ENCODE results near the gene CCDC157.
"Not testable (repeated sequence)": the region's sequence is repeated elsewhere in the genome, so short reads cannot be mapped to it uniquely, and the experiment has no call there.

CCDC157 gene

DNA sequence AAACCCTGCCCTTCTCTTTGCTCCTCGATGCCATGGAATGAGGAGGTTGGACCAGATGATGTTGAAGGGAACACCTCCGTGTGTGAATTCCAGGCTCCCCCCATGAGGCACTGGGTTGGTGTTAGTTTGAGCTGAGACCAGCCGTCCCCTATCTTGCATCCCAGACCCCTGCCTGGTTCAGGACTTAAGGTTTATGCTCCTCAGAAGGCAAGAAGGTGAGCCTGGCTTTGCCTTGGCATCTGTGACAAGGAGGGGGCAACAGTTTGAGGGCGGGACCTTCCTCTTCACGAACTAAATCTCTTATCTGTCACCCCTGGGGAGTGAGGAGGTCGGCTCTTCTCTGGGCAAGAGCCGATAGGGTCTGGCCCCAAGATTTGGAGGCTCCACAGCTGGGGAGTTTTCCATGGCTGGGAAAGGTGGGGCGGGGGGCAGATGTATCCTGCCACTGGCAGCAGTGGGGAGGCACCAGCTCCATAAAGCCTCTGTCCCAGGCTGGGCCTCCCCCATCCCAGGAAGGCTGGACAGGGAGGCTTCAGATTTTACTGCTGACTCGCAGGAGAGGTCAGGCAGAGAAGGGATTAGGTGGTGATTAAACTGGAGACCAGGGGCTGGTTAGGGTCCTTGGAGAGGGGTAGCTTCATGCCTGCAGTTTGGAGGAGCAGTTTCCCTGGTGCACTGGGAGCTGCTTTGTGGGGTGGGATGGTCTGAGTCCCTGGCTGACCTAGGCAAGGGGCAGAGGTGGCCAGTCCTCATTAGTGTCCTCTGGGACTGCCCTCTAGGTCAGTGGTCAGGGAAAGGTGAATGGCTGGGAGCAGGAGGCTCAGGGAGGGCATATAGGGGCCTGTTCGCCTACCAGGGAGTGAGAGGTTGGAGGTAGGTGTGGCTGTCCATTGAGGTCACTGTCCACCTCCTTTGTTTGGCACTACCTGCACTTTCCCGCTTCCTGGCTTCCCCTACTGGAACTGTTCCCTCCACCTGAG lies 41.1 kb downstream of the CCDC157 start:
- H3K9ac ChIP-seq (ENCODE audit: insufficient read length): no peak overlapping the region
- TF ChIP-seq EZH2 (IDR thresholded peaks at IDR 0.05): no peak
- no peak for TF ChIP-seq FOXP2 (optimal IDR thresholded peaks at IDR 0.05; ENCODE audit: control extremely low read depth, extremely low read length, insufficient read depth)
- TF ChIP-seq POLR2AphosphoS5 (IDR thresholded peaks at IDR 0.05; ENCODE audit: borderline replicate concordance, low read depth, low read length): no peak
- H3K9me3 ChIP-seq (ENCODE audit: low read depth, low read length): no peaks in the 10 kb centered on the region
- no peak overlapping the region; the same call in 1 of the 2 replicates for H3K4me3 ChIP-seq
- DNase-seq (ENCODE audit: low read depth, low spot score): no peak
- no peak overlapping the region for H3K27ac ChIP-seq
- no peaks in the 10 kb centered on the region for H3K36me3 ChIP-seq (ENCODE audit: insufficient read depth, low read length)

DNA sequence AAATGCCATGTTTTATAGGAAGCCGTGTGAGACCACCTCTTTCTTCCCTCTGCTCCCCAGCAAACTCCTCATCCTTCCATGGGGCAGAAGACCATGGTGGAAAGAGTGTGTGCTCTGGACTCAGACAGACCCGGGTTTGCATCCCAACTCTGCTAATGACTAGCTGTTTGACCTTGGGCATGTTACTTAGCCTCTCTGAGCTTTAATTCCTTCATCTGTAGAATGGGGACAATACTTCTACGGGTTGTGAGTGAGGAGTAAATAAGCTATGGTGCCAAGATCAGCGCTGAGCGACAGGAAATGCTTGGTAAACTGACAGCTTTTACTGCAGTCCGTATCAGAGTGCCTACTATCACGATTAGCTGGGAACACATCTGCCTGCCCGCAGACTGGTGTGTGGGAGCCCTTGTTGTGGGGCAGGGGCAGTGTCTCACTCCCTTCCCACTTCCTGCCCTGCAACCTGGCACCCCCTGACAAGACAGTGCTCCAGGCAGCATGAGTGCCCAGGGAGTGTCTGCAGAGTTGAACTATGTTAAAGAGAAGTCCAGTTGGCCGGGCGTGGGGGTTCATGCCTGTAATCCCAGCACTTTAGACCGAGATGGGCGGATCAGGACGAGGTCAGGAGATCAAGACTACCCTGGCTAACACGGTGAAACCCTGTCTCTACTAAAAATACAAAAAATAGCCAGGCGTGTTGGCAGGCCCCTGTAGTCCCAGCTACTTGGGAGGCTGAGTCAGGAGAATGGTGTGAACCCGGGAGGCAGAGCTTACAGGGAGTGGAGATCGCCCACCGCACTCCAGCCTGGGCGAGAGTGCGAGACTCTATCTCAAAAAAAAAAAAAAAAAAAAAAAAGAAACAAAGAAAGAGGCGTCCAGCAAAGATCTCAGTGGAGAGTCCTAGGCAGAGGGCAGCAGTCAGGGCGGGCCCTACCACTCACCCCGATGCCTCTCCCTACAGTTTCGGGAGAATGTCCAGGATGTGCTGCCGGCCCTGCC lies 42.2 kb downstream of the CCDC157 start:
- H3K36me3 ChIP-seq (ENCODE audit: insufficient read depth, low read length): no peaks in the 10 kb centered on the region
- H3K4me3 ChIP-seq: no peak overlapping the region
- H3K9ac ChIP-seq (ENCODE audit: insufficient read length): no peak overlapping the region
- no peaks in the 10 kb centered on the region for H3K9me3 ChIP-seq (ENCODE audit: low read depth, low read length)
- H3K27ac ChIP-seq: no peak overlapping the region
- no peak for TF ChIP-seq POLR2AphosphoS5 (IDR thresholded peaks at IDR 0.05; ENCODE audit: borderline replicate concordance, low read depth, low read length)
- no peak for TF ChIP-seq FOXP2 (optimal IDR thresholded peaks at IDR 0.05; ENCODE audit: control extremely low read depth, extremely low read length, insufficient read depth)
- no peak for TF ChIP-seq EZH2 (IDR thresholded peaks at IDR 0.05)
- DNase-seq (ENCODE audit: low read depth, low spot score): no peak

DNA sequence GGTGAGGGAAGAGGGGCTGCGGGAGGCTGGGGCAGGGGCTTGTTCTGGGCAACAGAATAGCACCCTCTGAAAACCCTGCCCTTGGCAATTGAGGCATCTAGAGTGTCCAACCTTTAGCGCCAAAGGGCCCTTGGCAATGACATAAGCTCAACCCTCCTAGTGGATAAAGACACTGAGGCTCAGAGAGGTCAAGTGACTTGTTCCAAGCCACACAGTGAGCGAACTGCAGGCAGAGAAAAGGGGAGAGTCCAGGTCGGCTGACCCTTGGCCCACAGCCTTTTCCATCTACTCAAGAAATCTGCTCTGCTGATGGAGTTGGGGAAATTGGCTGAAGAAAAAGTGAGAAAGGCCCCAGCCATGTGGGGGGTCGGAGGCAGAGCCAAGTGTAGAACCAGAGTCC lies 42.9 kb downstream of the CCDC157 start:
- Histone ChIP-seq H3K4me3 (no peak overlapping the region), H3K27ac (no peak overlapping the region), H3K9me3 (ENCODE audit: low read depth, low read length) (no peaks in the 10 kb centered on the region), H3K36me3 (ENCODE audit: insufficient read depth, low read length) (no peaks in the 10 kb centered on the region), H3K9ac (ENCODE audit: insufficient read length) (no peak overlapping the region)
- no peak for DNase-seq (ENCODE audit: low read depth, low spot score)
- TF ChIP-seq POLR2AphosphoS5 (IDR thresholded peaks at IDR 0.05; ENCODE audit: borderline replicate concordance, low read depth, low read length): no peak
- TF ChIP-seq FOXP2 (optimal IDR thresholded peaks at IDR 0.05; ENCODE audit: control extremely low read depth, extremely low read length, insufficient read depth): no peak
- TF ChIP-seq EZH2 (IDR thresholded peaks at IDR 0.05): no peak

DNA sequence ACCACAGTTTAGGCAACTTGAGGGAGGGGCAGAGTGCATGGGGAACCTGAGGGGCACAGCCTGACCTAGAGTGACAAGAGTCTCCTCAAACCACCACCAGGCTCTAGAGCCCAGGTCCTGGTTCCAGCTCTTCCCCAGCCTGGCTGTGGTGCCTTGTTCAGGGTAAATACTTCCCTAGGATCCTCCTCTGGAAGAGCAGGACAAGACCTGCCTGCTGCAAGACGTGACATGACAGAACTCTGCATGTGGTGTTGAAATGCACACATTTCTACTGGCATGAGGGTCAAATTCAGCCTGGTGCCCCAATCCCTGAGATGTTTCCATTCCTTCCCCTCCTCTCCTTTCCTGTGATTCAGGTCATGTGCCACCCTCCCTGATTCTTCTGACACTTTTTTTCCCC lies 43.4 kb downstream of the CCDC157 start:
- no peak for DNase-seq (ENCODE audit: low read depth, low spot score)
- Histone ChIP-seq H3K36me3 (ENCODE audit: insufficient read depth, low read length) (no peaks in the 10 kb centered on the region), H3K27ac (no peak overlapping the region), H3K9me3 (ENCODE audit: low read depth, low read length) (no peaks in the 10 kb centered on the region), H3K9ac (ENCODE audit: insufficient read length) (no peak overlapping the region), H3K4me3 (no peak overlapping the region)
- TF ChIP-seq EZH2 (IDR thresholded peaks at IDR 0.05) (no peak), FOXP2 (optimal IDR thresholded peaks at IDR 0.05; ENCODE audit: control extremely low read depth, extremely low read length, insufficient read depth) (no peak), POLR2AphosphoS5 (IDR thresholded peaks at IDR 0.05; ENCODE audit: borderline replicate concordance, low read depth, low read length) (no peak)

DNA sequence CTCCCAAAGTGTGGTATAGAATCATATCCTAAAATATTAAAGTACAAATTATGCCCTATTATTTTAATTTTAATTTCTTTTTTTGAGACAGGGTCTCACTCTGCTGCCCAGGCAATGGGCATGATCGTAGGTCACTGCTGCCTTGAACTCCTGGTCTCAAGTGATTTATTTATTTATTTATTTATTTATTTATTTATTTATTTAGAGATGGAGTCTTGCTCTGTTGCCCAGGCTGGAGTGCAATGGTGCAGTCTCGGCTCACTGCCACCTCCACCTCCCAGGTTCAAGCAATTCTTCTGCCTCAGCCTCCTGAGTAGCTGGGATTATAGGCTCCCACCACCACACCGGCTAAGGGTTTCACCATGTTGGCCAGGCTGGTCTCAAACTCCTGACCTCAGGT lies 44.2 kb downstream of the CCDC157 start:
- not testable (repeated sequence) for H3K4me3 ChIP-seq; H3K36me3 ChIP-seq (ENCODE audit: insufficient read depth, low read length); DNase-seq (ENCODE audit: low read depth, low spot score); H3K27ac ChIP-seq; H3K9ac ChIP-seq (ENCODE audit: insufficient read length); H3K9me3 ChIP-seq (ENCODE audit: low read depth, low read length)

DNA sequence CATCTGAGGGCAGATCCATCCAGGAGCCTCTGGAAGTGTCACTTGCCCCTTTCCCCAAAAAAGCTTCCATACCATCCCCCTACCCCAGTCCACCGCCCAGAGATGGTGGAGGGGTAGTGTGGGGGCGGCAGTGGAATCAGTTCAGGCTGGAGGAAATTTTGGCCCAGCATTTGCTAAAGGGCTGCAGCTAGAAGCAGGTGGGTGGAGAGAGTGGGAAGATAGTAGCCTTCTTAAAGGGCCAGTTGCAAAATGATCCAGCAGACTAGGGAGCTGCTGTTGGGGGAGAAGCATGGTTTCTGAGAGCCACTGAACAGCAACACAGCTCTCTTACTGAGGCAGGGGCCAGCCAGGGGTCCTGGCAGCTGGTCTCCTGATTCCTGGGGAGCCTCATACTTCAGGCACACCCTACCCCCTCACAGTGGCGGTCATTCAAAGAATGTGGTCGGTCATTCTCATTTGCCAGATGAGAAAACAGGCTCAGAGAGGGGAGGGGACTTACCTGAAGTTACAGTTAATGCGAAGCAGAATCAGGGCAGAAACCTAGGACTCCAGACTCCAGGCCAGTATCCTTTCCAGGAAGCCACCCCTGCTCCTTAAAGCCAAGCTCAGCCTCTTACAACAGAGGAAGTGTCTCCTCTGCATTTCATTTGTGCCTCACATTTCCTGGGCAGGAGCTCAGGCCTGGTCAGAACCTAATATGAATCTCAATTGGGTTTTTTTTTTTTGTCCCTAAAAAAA lies 45.4 kb downstream of the CCDC157 start:
- H3K9ac ChIP-seq (ENCODE audit: insufficient read length): no peak overlapping the region
- H3K36me3 ChIP-seq (ENCODE audit: insufficient read depth, low read length): no peaks in the 10 kb centered on the region

DNA sequence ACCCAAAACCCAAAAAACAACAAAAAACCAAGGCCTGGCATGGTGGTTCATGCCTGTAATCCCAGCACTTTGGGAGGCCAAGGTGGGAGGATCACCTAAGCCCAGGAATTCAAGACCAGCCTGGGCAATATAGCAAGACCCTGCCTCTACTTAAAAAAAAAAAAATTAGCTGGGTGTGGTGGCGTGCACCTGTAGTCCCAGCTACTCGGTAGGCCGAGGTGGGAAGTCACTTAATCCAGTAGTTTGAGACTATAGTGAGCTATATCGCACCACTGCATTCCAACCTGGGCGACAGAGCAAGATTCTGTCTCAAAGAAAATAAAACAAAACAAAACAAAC lies 45.9 kb downstream of the CCDC157 start:
- not testable (repeated sequence) for H3K9ac ChIP-seq (ENCODE audit: insufficient read length); H3K27ac ChIP-seq; H3K4me3 ChIP-seq; DNase-seq (ENCODE audit: low read depth, low spot score); H3K9me3 ChIP-seq (ENCODE audit: low read depth, low read length); H3K36me3 ChIP-seq (ENCODE audit: insufficient read depth, low read length)

More for the DNA sequence above, 45.4 kb downstream of the CCDC157 start:
- Histone ChIP-seq H3K9me3 (ENCODE audit: low read depth, low read length) (no peaks in the 10 kb centered on the region), H3K27ac (no peak overlapping the region), H3K4me3 (no peak overlapping the region)
- no peak for DNase-seq (ENCODE audit: low read depth, low spot score)
- TF ChIP-seq FOXP2 (optimal IDR thresholded peaks at IDR 0.05; ENCODE audit: control extremely low read depth, extremely low read length, insufficient read depth) (no peak), POLR2AphosphoS5 (IDR thresholded peaks at IDR 0.05; ENCODE audit: borderline replicate concordance, low read depth, low read length) (no peak), EZH2 (IDR thresholded peaks at IDR 0.05) (no peak)

DNA sequence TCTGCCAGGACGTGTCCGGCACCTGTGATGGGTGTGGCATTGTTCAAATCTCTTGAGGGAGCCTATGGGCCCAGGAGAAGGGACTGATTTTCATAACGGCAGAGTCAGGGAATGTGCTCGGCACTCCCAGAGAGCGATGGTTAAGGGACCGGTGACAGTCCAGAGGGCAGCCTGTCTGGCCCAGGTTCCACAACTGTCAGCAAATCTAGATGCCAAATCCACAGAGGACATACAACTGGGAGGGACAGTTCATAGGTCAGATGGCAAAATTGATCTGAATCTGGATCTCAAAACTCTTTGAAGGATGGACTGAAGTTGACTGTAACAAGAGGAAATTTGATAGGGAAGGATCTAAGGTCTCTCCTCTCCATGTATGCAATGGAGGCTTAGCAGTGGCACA lies 47.5 kb downstream of the CCDC157 start:
- no peak for TF ChIP-seq FOXP2 (optimal IDR thresholded peaks at IDR 0.05; ENCODE audit: control extremely low read depth, extremely low read length, insufficient read depth)
- TF ChIP-seq POLR2AphosphoS5 (IDR thresholded peaks at IDR 0.05; ENCODE audit: borderline replicate concordance, low read depth, low read length): no peak
- no peak for TF ChIP-seq EZH2 (IDR thresholded peaks at IDR 0.05)
- Histone ChIP-seq H3K27ac (no peak overlapping the region), H3K9ac (ENCODE audit: insufficient read length) (no peak overlapping the region), H3K36me3 (ENCODE audit: insufficient read depth, low read length) (no peaks in the 10 kb centered on the region), H3K4me3 (no peak overlapping the region), H3K9me3 (ENCODE audit: low read depth, low read length) (no peaks in the 10 kb centered on the region)
- DNase-seq (ENCODE audit: low read depth, low spot score): no peak
